ES-I3 (cell line): ENCODE data around the gene SH2D7.

Experiments used
- H3K36me3 ChIP-seq: 2 replicates; pipeline ENCODE4 v1.6.1; 2013; ENCODE audit warnings: mild to moderate bottlenecking, low read length, control low read depth, moderate library complexity; ENCODE audit not compliant: insufficient read depth
- H3K4me1 ChIP-seq: 2 replicates; pipeline ENCODE4 v1.6.1; 2013; ENCODE audit warnings: mild to moderate bottlenecking, control low read depth, low read length; ENCODE audit not compliant: insufficient read depth
- H3K9ac ChIP-seq: 2 replicates; pipeline ENCODE4 v1.6.1; 2013; ENCODE audit warnings: low read depth, mild to moderate bottlenecking, low read length, moderate library complexity
- H3K9me3 ChIP-seq: 2 replicates; pipeline ENCODE4 v1.6.1; 2013; ENCODE audit warnings: mild to moderate bottlenecking, low read length, moderate library complexity; ENCODE audit not compliant: control insufficient read depth, insufficient read depth

Gene SH2D7

DNA sequence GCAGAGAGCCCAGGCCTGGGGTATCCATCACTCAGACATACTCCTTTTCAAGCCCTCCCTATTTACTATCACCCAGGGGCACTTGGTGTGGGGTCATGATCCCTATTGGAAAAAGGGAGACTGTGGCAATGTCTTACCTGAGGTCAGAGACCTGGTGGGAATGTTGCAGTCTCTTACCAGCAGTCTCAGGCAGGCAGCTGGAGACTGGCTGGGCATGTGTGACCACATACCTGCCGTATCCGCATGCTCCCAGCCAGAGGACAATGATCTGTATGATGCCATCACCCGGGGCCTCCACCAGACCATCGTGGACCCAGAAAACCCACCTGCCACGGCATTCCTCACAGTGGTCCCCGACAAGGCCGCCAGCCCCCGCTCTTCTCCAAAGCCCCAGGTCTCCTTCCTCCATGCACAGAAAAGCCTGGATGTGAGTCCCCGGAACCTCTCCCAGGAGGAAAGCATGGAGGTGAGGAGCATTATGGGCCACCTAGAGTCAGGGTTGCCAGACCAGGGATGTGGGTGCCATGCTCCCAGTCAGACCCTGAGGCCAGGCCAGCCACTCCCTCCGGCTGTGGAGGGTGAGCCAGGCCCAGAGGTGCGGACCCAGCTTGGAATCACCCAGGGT lies 5.9 kb downstream of the SH2D7 start:
- Histone ChIP-seq H3K9me3 (no peaks in the 10 kb centered on the region), H3K4me1 (no peaks in the 10 kb centered on the region; the same call in 1 of the 2 replicates), H3K9ac (no peak overlapping the region), H3K36me3 (no peaks in the 10 kb centered on the region)

DNA sequence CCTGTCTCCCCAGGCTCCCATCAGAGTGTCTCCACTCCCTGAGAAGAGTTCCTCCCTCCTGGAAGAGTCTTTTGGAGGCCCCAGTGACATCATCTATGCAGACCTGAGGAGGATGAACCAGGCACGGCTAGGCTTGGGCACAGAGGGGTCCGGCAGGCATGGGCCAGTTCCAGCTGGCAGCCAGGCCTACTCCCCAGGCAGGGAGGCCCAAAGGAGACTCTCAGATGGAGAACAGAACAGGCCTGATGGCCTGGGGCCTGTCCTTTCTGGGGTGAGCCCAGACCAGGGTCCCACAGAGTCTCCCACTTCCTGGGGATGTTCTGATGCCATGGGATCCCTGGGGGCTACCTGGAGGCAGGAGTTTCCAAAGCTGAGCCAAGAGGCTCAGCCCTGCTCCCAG lies 8.5 kb downstream of the SH2D7 start:
- Histone ChIP-seq H3K36me3 (no peaks in the 10 kb centered on the region), H3K9me3 (no peaks in the 10 kb centered on the region), H3K9ac (no peak overlapping the region), H3K4me1 (no peaks in the 10 kb centered on the region; the same call in 1 of the 2 replicates)

DNA sequence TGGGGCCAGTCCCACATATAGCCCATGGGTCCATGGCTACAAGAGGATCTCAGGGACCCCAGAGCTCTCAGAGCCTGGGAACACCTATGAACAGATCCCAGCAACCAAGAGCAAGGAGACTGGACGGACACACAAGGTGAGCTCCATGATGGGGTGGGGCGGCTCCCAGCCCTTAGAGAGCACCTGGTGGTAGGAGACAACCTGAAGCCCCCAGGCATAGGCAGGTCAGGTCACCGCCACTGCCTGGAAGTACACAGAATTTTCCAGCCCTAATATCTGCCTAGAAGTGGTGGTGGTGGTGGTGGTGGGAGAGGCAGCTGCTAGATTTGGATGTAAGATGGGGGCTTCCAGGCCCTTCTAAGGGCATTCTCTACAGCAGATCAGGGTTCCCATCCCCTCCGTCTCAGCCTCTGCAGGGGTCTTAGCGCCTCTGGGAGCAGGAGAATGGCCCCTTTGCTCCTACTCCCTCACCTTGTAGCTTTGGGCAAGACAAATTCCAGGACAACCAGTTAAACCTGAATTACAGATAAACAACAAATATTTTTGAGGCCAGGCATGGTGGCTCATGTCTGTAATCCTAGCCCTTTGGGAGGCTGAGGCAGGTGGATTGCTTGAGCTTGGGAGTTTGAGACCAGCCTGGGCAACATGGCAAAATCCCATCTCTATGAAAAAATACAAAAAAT lies 9.2 kb downstream of the SH2D7 start:
- no peaks in the 10 kb centered on the region for H3K36me3 ChIP-seq
- no peaks in the 10 kb centered on the region for H3K9me3 ChIP-seq
- no peak overlapping the region for H3K9ac ChIP-seq
- H3K4me1 ChIP-seq: no peaks in the 10 kb centered on the region; the same call in 1 of the 2 replicates

DNA sequence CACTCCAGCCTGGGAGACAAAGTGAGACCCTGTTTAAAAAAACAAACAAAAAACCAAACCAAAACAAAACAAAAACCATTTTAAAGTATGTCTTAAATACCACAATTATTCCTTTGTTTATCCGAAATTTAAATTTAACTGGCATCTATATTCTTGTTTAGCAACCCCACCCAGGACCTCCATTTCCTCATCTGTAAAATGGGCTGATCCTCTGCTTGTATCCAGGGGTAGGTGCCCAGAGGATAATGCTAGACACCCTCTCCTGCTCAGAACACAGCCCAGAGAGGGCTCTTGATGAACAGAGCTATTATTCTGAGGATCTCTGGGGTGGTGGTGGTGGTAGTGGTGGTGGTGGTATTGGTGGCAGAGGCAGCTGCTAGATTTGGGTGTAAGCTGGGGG lies 9.8 kb downstream of the SH2D7 start:
- H3K4me1 ChIP-seq: no peaks in the 10 kb centered on the region; the same call in 1 of the 2 replicates
- H3K9ac ChIP-seq: no peak overlapping the region
- H3K36me3 ChIP-seq: no peaks in the 10 kb centered on the region
- no peaks in the 10 kb centered on the region for H3K9me3 ChIP-seq

DNA sequence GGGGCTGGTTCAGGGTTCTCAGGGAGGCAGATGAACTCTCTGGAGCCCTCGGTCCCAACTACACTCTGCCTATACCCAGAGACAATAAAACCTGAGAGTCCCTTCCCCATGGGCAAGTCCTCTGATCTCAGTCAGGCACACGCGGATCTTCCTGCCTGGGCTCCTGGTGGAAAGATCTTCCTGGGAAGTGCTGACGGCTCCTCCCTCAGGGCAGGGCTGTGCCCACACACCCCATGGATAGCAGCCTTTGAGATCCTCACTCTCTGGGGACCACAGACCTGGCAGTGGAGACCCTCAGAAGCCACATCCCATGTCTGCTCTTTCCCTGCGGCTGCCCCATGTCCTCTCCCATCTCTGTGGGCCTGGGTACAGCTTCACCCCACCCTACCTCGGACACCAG lies 10.4 kb downstream of the SH2D7 start:
- Histone ChIP-seq H3K4me1 (no peaks in the 10 kb centered on the region; the same call in 1 of the 2 replicates), H3K9ac (no peak overlapping the region), H3K9me3 (no peaks in the 10 kb centered on the region), H3K36me3 (no peaks in the 10 kb centered on the region)

DNA sequence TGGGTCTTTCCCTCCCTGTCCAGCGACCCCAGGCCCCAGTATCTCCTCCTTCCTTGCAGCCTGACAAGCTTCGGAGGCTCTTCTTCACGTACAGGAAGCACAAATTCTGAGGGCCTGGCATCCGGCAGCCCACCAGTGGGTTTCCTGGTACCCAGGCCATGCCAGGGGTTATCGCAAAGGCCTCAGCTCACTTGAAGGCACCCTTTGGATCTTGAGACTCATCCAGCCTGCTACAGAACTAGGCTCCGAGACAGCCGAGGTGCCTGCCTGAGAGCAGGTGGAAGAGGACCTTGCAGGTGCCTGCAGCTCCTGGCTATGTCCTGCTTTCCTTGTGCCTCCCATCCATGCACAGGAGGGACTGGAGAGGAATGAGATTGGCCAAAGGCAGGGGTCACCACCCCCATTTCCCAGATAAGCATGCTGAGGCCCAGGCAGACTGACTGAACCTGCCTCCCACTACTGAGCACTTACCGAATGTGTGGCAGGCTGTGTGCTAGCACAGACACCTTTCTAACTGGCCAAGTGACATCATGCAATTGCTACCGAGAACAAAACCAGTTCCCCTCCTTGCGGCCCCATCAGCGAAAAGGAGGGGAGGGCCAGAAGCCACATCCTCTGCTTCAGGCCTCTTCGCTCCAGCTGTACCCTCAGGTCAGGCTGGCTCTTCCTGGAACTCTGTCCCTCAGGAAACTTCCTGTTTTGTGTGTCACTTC lies 11.2 kb downstream of the SH2D7 start:
- Histone ChIP-seq H3K9ac (no peak overlapping the region), H3K4me1 (no peaks in the 10 kb centered on the region; the same call in 1 of the 2 replicates), H3K36me3 (no peaks in the 10 kb centered on the region), H3K9me3 (no peaks in the 10 kb centered on the region)

DNA sequence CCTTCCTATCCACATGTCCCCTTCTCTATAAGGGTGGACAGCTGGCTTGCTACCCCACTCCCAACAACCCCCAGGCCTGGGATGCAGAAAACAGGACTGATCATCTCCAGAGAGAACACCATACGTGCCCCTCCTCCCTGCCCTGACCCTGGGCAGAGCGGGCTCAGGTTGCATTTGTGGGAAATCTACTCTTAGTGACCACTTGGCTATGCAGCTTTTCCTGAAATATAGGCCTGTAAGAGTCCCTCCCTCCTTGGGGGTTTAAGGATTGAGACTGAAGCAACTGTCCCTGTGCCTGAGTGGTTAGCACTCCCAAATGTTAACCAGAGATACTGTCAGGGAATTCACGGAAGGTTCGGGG lies 11.7 kb downstream of the SH2D7 start:
- Histone ChIP-seq H3K36me3 (no peaks in the 10 kb centered on the region), H3K9me3 (no peaks in the 10 kb centered on the region), H3K4me1 (no peaks in the 10 kb centered on the region; the same call in 1 of the 2 replicates), H3K9ac (no peak overlapping the region)

DNA sequence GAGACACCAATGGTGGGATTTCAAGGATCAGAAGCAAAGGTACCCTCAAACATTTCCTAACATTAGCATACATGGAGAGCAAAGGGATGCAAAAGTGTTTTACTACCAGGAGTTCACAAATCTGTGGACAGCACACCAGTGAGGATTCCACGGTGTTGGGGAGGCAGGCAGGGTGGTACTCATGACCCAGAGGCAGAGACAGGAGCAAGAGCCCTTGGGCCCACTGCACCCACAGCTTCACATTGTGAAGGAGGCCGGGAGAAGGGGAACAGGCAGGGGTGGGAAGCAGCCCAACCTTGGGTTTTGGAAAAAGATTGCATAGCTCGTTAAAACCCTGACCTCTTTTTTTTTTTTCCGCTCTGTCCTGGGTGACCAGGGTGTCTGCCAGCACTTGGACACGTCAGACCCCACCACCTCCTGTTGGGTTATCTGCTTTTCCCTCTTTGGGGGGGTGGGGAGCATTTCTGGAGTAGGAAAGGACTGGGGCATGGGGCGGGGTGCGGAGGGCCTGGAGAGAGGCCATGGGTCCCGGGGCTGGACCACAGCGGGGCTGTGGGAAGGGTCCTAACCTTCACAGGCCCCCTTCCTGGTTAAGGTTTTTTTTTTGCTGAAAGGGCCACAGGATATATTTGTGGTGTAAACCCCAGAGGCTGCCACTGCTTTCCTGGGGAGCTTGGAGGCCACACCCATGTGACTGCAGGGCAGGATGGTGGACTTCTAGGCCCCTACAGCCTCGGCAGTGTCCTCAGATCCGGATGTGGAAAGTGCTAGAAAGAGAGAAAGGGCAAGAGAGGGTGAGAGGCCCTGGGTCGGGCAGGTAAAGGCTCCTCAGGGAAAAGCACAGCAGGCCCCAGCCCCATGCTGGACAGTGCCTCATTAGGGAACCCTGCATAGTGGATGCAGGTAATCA lies 12.5 kb downstream of the SH2D7 start:
- Histone ChIP-seq H3K9me3 (no peaks in the 10 kb centered on the region), H3K4me1 (no peaks in the 10 kb centered on the region; the same call in 1 of the 2 replicates), H3K36me3 (no peaks in the 10 kb centered on the region), H3K9ac (no peak overlapping the region)

DNA sequence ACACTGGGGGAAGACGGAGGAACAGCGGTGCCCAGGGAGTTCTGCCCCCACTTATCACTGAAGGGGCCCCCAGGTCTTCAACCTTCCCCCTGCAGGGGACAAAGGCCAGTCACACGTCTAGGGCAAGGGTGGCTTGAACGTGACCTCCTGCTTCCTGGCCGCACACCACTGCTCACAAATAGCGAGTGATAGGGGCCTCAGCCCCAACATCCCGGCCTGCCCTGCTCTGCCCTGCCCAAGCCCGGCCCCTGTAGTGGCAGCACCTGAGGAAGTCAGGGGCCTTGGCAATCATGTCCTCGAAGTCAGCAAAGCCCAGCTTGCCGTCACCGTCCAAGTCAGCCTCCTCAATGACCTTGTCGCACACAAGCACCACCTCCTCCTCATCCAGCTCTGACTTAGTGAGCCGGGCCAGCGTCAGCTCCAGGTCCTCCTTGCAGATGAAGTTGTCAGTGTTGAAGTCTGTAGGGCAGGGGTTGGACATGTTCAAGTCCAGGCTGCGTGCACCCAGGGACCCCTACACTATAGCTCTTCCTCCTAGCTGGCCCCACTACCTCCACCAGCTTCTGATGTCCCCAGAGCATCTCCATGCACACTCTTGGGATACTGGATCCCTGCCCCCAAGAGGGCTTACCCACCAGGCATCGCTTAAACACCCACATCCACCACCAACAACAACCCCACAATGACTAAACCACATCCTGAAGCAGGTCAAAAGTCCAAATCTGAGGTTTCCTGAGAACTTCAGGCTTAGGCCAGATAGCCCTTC lies 13.3 kb downstream of the SH2D7 start:
- Histone ChIP-seq H3K9me3 (no peaks in the 10 kb centered on the region), H3K4me1 (no peaks in the 10 kb centered on the region; the same call in 1 of the 2 replicates), H3K9ac (no peak overlapping the region), H3K36me3 (no peaks in the 10 kb centered on the region)

DNA sequence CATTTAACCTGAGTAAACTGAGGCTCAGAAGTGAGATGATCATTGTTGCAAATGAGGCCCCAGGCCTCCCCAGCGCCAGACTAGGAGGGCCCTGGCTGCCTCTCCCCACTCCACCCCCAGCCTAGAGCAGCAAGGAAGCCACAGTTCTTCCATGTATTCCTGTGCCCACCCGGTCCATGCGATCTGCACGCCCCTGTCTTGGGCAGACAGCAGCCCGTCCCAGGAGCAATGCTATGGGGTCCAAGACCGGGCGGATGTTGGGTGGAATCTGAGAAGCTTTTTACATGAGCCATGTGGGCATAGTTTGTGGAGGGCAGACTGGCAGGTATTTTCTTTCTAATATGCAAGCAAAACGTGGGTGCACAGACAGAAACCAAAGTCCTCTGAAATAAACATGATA lies 15.1 kb downstream of the SH2D7 start:
- Histone ChIP-seq H3K36me3 (no peaks in the 10 kb centered on the region), H3K4me1 (no peaks in the 10 kb centered on the region; the same call in 1 of the 2 replicates), H3K9me3 (no peaks in the 10 kb centered on the region), H3K9ac (no peak overlapping the region)

DNA sequence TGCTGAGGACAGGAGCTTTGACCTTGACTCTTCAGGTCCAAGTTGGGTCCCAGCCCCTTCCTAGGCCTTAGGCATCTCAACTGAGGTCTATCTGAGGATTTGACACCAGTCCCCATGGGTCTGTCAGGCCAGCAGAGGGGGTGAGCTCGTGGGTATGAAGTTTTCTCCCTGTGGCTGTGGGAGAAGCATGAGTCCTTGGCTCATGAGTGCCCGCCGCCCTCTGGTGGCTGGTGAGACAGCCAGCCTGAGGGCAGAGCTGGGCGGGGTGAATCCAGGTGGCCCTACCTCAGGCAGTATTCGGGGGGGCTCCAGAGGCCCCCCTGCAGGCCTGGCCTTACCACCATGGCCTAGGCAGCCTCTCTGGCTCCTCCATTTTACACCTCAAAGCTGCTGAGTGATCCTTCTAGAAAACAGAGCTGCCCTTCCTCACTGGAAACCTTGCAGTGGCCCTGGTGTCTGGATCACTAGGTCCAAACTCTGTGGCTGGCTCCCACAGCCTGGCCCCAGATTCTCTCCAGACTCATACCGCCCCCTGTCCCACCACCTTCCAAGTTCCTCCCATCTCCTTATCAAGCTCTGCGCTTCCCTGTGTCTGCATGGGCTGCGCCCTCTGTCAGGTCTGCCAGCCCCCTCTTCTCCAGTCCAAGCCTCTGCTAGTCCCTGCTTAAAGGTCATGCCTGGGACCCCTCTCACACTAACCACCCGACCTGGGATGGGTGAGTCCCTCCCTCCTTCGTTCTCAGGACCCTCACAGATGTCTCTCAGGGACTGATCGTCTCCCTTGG lies 16.1 kb downstream of the SH2D7 start:
- H3K9ac ChIP-seq: no peak overlapping the region
- peaks cover under 1% of the 10 kb centered on the region; the same call in 1 of the 2 replicates for H3K4me1 ChIP-seq
- no peaks in the 10 kb centered on the region for H3K36me3 ChIP-seq
- H3K9me3 ChIP-seq: no peaks in the 10 kb centered on the region

DNA sequence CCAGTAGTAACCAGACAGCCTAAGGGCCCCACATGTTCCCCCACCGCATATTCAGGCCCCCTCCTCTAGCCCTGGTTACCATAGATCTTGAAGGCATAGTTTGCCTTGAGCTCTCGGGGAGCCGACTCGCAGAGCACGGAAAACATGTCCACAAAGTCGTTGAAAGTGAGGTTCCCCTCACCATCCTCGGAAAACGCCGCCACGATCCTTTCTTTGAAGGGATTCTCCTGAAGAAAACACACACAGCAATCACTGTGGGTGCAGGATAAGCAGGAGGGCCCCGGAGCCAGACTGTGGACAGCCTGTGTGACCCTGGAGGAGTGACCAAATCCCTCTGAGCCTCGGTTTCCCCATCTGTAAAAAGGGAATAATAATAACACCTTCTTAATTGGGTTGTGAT lies 16.8 kb downstream of the SH2D7 start:
- Histone ChIP-seq H3K9ac (no peak overlapping the region), H3K9me3 (no peaks in the 10 kb centered on the region), H3K36me3 (no peaks in the 10 kb centered on the region), H3K4me1 (peaks cover 5% of the 10 kb centered on the region; the same call in 1 of the 2 replicates)

DNA sequence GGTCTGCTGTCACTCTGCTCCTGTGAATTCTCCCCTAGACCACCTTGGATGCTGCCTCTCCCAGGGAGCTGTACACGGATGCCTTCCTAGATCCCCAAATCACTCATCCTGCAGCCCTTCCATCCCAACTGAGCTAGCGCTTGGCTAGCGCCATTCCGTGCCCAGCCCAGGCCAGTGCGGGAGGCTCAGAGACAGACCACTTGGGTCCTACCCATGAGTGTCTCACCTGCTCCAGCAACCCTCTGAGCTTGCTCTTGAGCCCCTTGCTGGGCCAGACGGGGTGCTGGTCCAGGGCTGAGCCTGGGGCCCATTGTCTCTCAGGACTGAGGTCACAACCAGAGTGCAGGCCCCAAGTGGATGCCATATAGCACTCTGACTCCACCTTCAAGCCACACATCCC lies 17.7 kb downstream of the SH2D7 start:
- Histone ChIP-seq H3K36me3 (no peaks in the 10 kb centered on the region), H3K9ac (no peak overlapping the region), H3K9me3 (no peaks in the 10 kb centered on the region), H3K4me1 (peaks cover 5% of the 10 kb centered on the region; the same call in 1 of the 2 replicates)
